ENCODE measurements around the gene SFPQ.

Gene SFPQ

DNA sequence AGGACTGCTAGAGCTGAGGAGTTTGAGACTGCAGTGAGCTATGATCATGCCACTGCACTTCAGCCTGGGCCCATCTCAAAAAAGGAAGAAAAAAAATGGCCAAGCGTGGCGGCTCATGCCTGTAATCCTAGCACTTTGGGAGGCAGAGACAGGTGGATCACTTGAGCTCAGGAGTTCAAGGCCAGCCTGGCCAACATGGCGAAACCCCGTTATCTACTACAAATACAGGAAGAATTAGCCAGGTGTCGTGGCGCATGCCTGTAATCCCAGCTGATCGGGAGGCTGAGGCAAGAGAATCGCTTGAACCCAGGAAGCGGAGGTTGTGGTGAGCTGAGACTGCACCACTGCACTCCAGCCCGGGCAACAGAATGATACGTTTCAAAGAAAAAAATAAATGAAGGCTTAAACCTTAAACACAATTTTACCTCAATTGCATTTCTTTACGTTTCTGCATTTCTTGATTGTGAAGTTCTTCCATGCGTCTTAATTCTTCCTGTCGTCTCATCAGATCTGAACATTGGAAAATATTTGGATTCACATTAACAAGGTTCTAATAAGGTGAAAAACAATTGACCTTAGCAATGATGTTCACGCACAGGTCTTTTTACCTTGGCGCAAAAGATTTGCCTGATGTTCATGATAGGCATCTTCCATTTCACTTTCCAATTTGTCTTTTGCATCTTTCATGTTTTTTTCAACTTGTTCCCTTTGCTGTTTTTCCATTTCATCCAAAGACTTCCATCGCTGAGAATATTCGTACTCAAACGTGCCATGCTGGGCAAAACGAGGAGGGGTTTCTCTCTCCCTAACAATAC, 4.2 kb downstream of the SFPQ start:
- DNase-seq (ENCODE audit: low read depth): no peak
- no peak overlapping the region for H3K4me3 ChIP-seq (ENCODE audit: low read depth, low read length)

DNA sequence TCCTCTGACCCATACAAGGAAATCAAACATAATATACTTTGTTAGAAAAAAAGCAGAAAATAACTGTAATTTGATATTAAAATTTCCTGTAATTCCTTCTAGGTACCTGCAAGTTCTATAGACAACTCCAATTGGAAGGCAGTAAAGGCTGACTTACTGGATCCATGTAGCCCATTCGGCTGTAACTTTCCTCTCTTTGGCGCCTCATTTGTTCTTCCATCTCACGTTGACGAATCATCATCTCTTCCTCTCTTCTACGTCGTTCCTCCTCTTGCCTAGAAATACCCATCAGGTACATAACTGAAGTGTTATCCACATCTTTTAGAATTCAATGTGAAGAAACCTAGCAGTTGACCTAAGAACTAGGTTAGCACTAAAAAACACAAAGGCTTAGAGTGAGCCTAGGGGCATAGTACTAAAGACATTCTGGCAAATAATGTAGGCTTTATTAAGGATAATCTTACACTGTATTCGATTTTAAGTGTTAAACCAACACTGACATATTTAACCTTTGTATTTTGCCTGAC, 5.1 kb downstream of the SFPQ start:
- no peak for DNase-seq (ENCODE audit: low read depth)
- no peak overlapping the region for H3K4me3 ChIP-seq (ENCODE audit: low read depth, low read length)

DNA sequence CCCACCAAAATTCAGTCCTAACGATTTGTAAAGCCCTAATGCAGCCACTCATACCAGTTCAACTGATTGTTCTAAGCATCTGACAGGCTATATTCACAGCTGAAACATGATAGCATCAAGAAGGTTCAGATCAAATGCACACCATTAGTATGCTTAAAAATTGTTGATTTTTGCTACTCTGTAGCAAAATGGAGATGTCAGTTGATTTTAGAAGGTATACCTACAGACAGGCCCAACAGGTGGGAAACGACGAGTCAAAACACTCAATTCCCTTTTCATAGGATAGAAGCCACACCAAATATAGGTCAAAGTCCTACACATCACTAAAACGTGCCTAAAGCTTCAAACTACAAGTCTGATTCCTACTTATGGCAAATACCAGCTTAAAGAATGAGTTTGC, 6.7 kb downstream of the SFPQ start:
- H3K4me3 ChIP-seq (ENCODE audit: low read depth, low read length): no peak overlapping the region
- no peak for DNase-seq (ENCODE audit: low read depth)

DNA sequence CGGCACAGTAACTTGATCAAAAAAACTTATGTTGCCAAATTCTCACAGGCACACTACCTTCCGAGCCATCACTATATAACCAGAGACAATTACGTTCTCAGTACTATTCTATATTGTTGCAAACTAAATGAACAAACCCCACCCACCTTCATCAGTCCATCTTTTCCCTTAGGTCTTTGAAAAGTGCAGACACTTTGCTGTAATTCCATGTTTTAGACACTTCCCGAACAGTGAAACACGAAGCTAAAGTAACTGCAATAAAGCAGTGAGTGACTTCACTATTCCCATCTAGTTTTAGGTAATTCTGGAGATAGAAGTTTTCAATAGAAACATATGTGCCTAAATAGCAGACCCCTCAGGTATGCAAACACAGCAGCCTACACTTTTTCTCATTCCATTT, 7.7 kb downstream of the SFPQ start:
- H3K4me3 ChIP-seq (ENCODE audit: low read depth, low read length): no peak overlapping the region
- DNase-seq (ENCODE audit: low read depth): no peak

DNA sequence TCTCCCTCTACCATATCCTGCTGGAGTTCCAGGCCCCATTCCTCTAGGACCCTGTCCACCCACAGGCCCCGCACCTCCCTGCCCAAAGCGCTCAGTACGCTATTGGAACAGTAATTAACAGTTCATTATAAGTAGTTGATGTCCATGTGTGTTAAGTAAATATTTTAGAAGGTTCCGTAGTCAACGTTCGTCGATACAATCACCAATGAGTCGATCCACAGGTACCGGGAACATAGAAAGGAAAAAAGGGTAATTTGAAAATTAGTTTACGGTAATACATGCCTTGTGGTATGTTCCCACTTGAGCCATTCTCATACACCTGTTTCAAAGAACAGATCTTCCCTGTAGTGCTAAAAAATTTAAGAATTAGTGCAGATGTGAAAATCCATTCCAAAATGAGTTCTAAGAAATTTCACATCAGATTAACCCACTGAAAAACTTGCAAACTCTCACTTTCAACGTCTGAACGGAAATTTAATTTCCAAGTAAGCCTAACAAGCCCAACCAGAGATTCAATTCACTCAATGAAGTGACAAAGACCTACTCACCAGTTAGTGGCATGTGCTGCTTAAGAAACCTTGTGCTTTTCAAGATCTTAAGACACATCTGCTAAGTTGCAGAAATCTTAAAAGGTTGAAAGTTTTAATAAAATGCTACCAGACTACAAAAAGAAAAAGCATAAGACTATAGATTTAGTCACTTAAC, 8.3 kb downstream of the SFPQ start:
- DNase-seq (ENCODE audit: low read depth): no peak
- no peak overlapping the region for H3K4me3 ChIP-seq (ENCODE audit: low read depth, low read length)

DNA sequence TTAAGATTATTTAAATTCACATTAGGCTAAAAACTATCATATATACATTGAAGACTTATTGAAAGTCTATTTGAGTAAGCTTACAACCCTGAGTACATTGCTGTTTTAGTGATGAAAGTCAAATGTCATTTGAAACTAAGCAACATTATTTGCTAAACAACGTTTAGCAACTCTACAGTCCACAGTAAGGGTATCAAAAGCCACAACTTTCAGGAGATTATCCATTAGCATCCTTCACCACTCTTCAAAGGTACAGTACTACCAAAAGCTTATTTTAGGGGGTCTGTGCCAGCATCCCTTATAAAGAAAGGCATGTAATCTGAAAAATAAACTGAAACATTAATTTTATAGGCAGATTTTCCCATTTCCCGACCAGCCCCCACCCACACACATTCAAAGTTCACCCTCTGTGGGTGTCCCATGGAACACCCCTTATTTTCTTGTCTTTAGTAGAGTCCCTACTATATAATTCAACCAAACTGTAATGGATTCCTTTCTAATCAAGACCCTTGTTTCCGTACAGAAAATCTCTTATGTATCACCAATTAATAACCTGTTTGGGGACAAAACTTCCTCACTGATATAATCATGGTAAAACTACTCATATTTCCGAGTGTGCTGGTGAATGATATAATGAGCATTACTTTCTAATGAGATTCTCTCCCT, 11.0 kb downstream of the SFPQ start:
- H3K4me3 ChIP-seq (ENCODE audit: low read depth, low read length): no peak overlapping the region
- no peak for DNase-seq (ENCODE audit: low read depth)

DNA sequence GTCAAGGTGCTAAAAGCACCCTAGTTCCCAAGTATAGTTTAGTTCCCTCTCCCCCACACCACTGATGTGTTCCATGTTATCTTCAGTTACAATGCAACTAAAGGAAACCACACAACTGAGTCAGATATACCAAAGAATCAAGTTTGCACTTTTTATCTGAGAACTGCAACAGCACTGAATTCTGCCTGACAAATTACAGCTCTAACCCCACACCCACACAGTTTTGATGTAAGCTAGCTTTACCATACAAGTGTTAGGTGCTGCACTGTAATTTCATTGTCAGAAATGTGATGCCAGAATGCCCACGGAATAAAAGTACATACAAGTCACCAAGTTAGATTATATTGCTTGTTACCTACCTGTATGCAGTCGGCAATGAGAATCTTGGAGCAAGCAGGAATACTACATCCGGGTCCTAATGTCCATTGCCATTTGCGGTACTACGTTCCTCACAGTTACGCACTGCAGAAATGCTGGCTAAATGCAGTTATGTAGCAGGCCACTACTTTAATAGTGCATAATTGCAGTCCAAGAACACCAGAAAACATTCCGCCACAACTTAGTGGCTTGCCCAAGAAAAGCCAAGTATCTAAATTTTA, 12.1 kb downstream of the SFPQ start:
- no peak for DNase-seq (ENCODE audit: low read depth)
- H3K4me3 ChIP-seq (ENCODE audit: low read depth, low read length): no peak overlapping the region

DNA sequence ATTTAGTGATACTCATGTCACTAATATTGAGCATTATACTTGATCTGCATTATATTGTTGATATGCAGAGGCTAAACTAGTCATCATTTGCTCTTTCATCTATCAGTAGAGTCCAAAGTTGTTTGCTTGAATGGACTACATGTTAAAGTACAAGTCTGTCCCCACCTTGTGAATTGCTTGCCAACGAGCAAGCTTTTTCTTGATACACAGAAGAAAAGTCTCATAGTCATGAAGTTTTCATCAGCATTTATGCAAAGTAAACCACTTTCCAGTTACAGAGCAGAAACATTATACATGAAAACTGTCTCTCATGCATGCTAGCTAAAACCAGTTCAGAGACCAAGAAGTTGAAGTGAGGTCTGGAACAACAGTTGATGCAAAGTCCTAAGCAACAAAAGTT, 13.0 kb downstream of the SFPQ start:
- no peak overlapping the region for H3K4me3 ChIP-seq (ENCODE audit: low read depth, low read length)
- DNase-seq (ENCODE audit: low read depth): no peak

DNA sequence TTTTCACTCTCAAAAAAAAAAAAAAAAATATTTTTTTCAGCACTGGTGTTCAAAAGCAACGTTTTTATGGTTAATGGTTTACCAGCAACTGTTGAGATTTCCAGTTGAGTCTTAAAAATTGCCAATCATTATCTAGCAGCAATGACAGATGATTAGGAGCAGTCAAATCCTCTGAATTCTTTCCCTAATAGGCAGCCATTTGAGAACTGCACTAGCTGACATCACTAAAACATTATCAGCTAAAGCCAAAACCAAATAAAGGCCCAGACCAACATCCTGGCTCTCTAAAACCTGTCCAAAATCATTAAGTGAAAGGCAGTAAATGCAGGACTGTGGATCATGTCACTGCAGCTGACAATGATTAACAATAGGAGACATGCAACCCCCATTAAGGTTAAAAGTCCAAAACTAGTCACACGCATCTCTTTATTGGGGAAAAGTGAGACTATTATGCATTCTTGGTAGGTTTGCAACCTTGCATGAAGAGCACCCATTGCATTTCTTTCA, 14.0 kb downstream of the SFPQ start:
- DNase-seq (ENCODE audit: low read depth): no peak

DNA sequence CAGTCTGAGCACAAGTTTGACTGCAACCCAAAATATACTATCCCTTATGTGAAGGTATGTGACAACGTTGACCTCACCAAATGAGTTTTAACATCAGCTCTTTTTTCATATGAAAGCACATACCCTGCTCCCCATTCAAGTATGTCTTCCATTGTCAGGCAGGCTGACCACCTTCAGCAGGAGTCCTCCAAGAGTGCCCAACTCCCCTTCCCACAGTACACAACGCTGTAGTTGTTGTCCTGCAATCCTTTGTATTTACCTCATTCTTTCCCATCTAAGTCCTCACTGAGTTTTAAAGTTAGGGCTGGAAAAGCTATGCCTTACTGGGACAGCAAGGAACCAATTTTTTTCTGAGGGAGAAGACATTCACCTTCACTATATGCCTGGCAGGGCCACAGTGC, 14.7 kb downstream of the SFPQ start:
- H3K4me3 ChIP-seq (ENCODE audit: low read depth, low read length): no peak overlapping the region
- DNase-seq (ENCODE audit: low read depth): no peak

More for the DNA sequence above, 14.0 kb downstream of the SFPQ start:
- H3K4me3 ChIP-seq (ENCODE audit: low read depth, low read length): no peak overlapping the region

DNA sequence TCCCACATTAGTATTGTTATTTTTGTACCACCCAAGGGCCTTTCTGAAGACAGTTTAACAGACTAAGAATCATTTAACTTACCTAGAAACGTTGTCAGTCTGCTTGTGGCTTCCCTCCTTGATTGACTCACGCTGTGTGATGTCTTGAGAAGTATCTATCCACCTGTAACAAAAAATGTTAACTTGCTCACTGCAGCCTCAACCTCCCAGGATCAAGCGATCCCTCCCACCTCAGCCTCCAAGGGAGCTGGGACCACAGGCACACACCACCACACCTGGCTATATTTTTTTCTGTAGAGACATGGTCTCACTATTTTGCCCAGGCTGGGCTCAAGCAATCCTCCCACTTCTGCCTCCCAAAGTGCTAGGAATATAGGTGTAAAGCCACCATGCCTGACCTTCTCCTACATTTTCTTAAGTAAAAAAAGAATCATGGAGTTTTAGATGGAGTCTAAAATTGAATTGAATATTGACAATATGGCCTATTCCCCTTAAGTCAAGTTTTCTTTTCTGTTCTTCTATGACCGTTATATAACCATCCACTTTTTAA, 15.6 kb downstream of the SFPQ start:
- no peak overlapping the region for H3K4me3 ChIP-seq (ENCODE audit: low read depth, low read length)
- DNase-seq (ENCODE audit: low read depth): no peak

DNA sequence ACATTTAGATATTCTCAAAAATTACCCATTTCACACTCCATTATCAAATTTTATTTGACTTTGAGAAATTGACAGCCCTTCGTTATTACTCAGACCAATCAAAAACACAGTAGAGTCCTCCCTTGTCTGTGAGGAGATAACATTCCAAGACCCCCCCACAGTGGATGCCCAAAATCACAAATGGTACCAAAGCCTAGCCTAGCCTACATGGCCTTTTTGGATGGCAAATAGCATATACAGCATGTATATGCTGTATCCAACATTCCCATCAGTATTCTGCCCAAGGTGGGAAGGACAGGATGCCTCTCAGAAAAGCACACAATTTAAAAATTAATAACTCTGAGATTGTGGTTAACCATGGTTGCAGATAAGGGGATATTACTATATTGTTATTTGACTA, 17.3 kb downstream of the SFPQ start:
- no peak for DNase-seq (ENCODE audit: low read depth)
- H3K4me3 ChIP-seq (ENCODE audit: low read depth, low read length): no peak overlapping the region

DNA sequence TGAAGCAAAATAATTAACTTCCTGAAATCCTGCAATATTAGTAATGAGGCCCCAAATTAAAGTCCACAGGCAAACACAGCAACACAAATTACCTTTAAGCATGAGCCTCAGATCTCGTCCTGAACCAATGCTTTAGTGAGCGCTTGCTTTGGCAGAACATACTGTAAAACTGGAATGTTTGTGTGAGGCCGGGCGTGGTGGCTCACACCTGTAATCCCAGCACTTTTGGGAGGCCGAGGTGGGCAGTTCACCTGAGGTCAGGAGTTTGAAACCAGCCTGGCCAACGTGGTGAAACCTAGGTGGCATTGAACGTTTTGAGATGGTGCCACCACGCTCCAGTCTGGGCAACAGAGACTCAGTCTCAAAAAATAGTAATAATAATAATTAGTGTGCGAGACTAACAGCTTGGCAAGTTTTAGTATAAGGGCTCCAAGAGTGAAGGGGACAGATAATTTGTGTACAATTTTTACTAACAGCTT, 17.8 kb downstream of the SFPQ start:
- no peak overlapping the region for H3K4me3 ChIP-seq (ENCODE audit: low read depth, low read length)
- DNase-seq (ENCODE audit: low read depth): no peak

DNA sequence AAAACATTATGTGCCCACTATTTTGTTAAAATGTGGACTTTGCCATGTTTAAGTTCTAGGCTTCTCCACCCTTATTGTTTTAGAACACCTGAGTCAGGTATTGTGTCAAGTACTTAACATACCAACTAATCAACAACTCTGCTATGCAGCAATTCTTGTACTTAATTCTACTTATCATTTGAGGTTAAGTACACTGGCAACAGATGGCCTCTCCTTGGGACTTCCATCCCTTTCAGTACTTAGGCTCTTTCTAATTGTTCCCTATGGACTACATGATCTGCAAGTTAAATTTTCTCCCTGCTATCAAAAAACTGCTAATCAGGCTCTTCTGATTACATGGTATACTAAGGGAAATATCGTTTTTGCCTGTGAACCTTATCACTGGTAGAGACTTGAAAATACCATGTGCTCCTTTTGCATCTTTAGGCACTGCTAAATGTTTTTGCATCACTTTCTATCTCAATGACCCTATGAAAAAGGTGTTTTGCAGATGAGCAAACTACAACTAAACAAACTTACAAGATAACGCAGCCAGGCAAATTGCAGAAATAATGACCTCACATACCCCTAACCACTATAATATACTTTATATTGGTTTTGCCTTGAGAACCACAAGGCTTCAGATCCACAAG, 18.9 kb downstream of the SFPQ start:
- no peak for DNase-seq (ENCODE audit: low read depth)
- no peak overlapping the region for H3K4me3 ChIP-seq (ENCODE audit: low read depth, low read length)

DNA sequence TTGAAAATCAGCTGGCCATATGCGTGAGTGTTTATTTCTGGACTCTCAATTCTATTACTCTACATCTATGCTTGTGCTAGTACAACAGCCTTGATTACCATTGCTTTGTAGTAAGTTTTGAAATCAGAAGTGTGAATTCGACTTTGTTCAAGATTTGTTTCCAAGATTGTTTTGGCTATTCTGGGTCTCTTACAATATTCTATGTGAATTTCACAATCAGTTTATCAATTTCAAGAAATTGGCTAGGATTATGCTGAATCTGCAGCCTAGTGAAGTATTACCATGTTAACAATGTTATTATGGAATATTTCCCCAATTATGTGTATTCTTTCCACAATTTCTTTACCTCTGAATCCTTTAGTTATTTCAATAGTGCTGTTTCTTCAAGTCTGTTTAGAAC, 19.5 kb downstream of the SFPQ start:
- H3K4me3 ChIP-seq (ENCODE audit: low read depth, low read length): no peak overlapping the region
- no peak for DNase-seq (ENCODE audit: low read depth)

DNA sequence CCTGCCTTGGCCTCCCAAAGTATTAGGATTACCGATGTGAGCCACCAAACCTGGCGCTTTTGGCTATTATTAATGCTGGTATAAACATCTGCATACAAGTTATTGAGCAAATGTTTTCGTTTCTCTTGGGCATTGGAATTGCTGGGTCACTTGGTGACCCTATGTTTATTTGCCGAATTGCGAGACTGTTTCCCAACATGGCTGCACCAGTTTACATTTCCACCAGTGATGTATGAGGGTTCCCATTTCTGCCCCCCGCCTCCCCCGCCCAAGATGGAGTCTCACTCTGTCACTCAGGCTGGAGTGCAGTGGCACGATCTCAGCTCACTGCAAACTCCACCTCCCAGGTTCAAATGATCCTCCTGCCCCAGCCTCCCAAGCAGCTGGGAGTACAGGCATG, 20.9 kb downstream of the SFPQ start:
- H3K4me3 ChIP-seq (ENCODE audit: low read depth, low read length): no peak overlapping the region
- DNase-seq (ENCODE audit: low read depth): no peak

DNA sequence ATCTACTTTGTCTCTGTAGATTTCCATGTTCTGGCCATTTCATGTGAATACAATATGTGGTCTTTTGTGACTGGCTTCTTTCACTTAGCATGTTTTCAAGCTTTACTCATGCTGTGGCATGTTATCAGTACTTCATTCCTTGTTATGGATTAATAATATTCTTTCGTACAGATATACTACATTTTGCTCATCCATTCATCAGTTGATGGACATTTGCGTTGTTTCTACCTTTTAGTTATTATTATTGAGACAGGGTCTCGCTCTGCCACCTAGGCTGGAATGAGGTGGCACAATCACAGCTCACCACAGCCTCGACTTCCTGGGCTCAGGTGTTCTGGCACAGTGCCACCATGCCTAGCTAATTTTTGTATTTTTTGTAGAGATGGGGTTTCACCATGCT, 21.4 kb downstream of the SFPQ start:
- H3K4me3 ChIP-seq (ENCODE audit: low read depth, low read length): no peak overlapping the region
- DNase-seq (ENCODE audit: low read depth): no peak

DNA sequence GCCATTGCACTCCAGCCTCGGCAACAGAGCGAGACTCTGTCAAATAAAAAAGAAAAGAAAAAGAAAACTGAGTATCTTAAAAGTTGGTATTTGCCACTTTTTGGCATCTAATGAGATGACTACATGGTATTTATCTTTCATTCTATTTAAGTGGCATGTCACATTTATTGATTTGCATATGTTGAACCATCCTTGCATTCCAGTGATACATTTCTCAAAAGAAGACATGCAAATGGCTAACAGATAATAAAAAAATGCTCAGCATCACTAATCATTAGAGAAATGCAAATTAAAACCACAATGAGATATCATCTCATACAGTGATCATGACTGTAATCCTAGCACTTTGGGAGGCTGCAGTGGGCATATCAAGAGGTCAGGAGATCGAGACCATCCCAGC, 28.1 kb downstream of the SFPQ start:
- H3K4me3 ChIP-seq (ENCODE audit: low read depth, low read length): no peak overlapping the region
- no peak for DNase-seq (ENCODE audit: low read depth)

DNA sequence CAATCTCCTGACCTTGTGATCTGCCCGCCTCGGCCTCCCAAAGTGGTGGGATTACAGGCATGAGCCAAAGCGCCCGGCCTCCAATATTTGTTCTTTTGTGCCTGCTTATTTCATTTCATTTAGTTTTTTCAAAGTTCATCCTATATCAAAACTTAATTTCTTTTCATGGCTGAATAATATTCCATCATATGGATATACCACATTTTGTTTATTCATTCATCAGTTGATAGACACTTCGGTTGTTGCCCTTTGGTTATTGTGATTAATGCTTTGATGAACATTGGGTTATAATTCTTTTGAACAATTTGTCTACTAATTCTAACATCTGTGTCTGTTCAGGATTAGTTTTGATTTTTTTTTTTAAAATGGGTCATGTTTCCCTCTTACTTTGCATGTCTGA, 41.7 kb downstream of the SFPQ start:
- no peak for DNase-seq (ENCODE audit: low read depth)
- no peak overlapping the region for H3K4me3 ChIP-seq (ENCODE audit: low read depth, low read length)

All from skeletal muscle cell (primary cell).